OCI-LY1 (cell line): ENCODE data around the gene LPCAT2.

ENCODE experiments used
- H2AFZ ChIP-seq: fragments of 200-600 bp; sonication (generic), shearing (Covaris generic); 2 replicates; pipeline ENCODE4 v1.6.0; 2014; ENCODE audit warnings: antibody characterized with exemption, mild to moderate bottlenecking, low read length
- H3F3A ChIP-seq: fragments of 200-600 bp; sonication (generic), shearing (Covaris generic); 2 replicates; pipeline ENCODE4 v1.6.0; 2014; ENCODE audit warnings: mild to moderate bottlenecking, antibody characterized with exemption, low read length, moderate library complexity; ENCODE audit not compliant: insufficient read depth
- H3K27ac ChIP-seq: fragments of 200-600 bp; sonication (generic); 2 replicates; pipeline ENCODE4 v1.5.1; 2014; ENCODE audit warnings: low read length, mixed run types, mild to moderate bottlenecking, low read depth; ENCODE audit not compliant: poor library complexity, severe bottlenecking
- H3K27me3 ChIP-seq: fragments of 200-600 bp; sonication (generic); 2 replicates; pipeline ENCODE4 v1.6.0; 2014; ENCODE audit warnings: antibody characterized with exemption, mild to moderate bottlenecking, low read length, moderate library complexity; ENCODE audit not compliant: insufficient read depth
- H3K36me3 ChIP-seq: fragments of 200-600 bp; sonication (generic); 2 replicates; pipeline ENCODE4 v1.6.1; 2014; ENCODE audit warnings: mild to moderate bottlenecking, antibody characterized with exemption, low read length, moderate library complexity, mixed read lengths; ENCODE audit not compliant: insufficient read depth
- H3K4me1 ChIP-seq: fragments of 200-600 bp; sonication (generic); 2 replicates; pipeline ENCODE4 v1.5.1; 2014; ENCODE audit warnings: mild to moderate bottlenecking, low read length, moderate library complexity; ENCODE audit not compliant: insufficient read depth, severe bottlenecking
- H3K4me2 ChIP-seq: fragments of 200-600 bp; sonication (generic), shearing (Covaris generic); 2 replicates; pipeline ENCODE4 v1.6.1; 2014; ENCODE audit warnings: low read length
- H3K4me3 ChIP-seq: fragments of 200-600 bp; sonication (generic); 2 replicates; pipeline ENCODE4 v1.5.1; 2014; ENCODE audit warnings: low read length, low read depth, mild to moderate bottlenecking, mixed read lengths; ENCODE audit not compliant: poor library complexity, severe bottlenecking
- H3K79me2 ChIP-seq: fragments of 200-600 bp; shearing (Covaris generic); 2 replicates; pipeline ENCODE4 v1.6.1; 2016; ENCODE audit warnings: mixed run types, low read length, mixed read lengths; ENCODE audit not compliant: insufficient read depth
- H3K9ac ChIP-seq: fragments of 200-600 bp; sonication (generic), shearing (Covaris generic); 2 replicates; pipeline ENCODE4 v1.6.1; 2014; ENCODE audit warnings: mild to moderate bottlenecking, low read length, mixed read lengths
- H3K9me2 ChIP-seq: fragments of 200-600 bp; sonication (generic), shearing (Covaris generic); 2 replicates; pipeline ENCODE4 v1.6.1; 2014; ENCODE audit warnings: low read depth, mild to moderate bottlenecking, low read length, mixed read lengths
- H3K9me3 ChIP-seq: fragments of 200-600 bp; shearing (Covaris generic); 2 replicates; pipeline ENCODE4 v1.6.1; 2014; ENCODE audit warnings: low read length, mixed read lengths
- H4K20me1 ChIP-seq: fragments of 200-600 bp; sonication (generic), shearing (Covaris generic); 2 replicates; pipeline ENCODE4 v1.6.0; 2016; ENCODE audit warnings: mild to moderate bottlenecking, low read length; ENCODE audit not compliant: insufficient read depth
- CTCF ChIP-seq: fragments of 200-600 bp; sonication (generic), shearing (Covaris generic); IDR thresholded peaks from 2 replicates; pipeline ENCODE4 v1.5.1; 2017; ENCODE audit warnings: mild to moderate bottlenecking, antibody characterized with exemption, low read length, moderate library complexity, mixed read lengths
- EZH2 ChIP-seq: fragments of 200-600 bp; sonication (generic), shearing (Covaris generic); IDR thresholded peaks from 2 replicates; pipeline ENCODE4 v1.8.0; 2017; ENCODE audit warnings: borderline replicate concordance, mixed run types, mild to moderate bottlenecking, antibody characterized with exemption, low read length, moderate library complexity, mixed read lengths

Gene LPCAT2

GRCh38 chr16:55574811-55575210 lies 65.9 kb downstream of the LPCAT2 start:
- no peaks in the 10 kb centered on the region for H3F3A ChIP-seq
- no peaks in the 10 kb centered on the region for H3K36me3 ChIP-seq

GRCh38 chr16:55575496-55575895 lies 66.6 kb downstream of the LPCAT2 start:
- H3K4me1 ChIP-seq = no peaks in the 10 kb centered on the region
- H3K36me3 ChIP-seq = no peaks in the 10 kb centered on the region
- H3F3A ChIP-seq = no peaks in the 10 kb centered on the region
- TF ChIP-seq CTCF (no peak), EZH2 (no peak)
- no peak overlapping the region for H3K27ac ChIP-seq
- H3K9ac ChIP-seq = no peak overlapping the region
- H3K79me2 ChIP-seq = no peaks in the 10 kb centered on the region
- no peaks in the 10 kb centered on the region for H3K9me3 ChIP-seq
- H3K4me2 ChIP-seq = no peak overlapping the region
- H3K9me2 ChIP-seq = no peaks in the 10 kb centered on the region
- no peak overlapping the region for H3K4me3 ChIP-seq
- H3K27me3 ChIP-seq = no peaks in the 10 kb centered on the region
- no peaks in the 10 kb centered on the region for H4K20me1 ChIP-seq
- H2AFZ ChIP-seq = no peak overlapping the region

More at GRCh38 chr16:55574811-55575210, 65.9 kb downstream of the LPCAT2 start:
- H3K9me3 ChIP-seq = no peaks in the 10 kb centered on the region
- no peaks in the 10 kb centered on the region for H4K20me1 ChIP-seq
- H3K4me1 ChIP-seq = no peaks in the 10 kb centered on the region
- H3K79me2 ChIP-seq = no peaks in the 10 kb centered on the region
- no peaks in the 10 kb centered on the region for H3K9me2 ChIP-seq
- no peak overlapping the region for H3K27ac ChIP-seq
- no peak overlapping the region for H2AFZ ChIP-seq
- no peak overlapping the region for H3K4me3 ChIP-seq
- no peaks in the 10 kb centered on the region for H3K27me3 ChIP-seq
- no peak for TF ChIP-seq EZH2
- TF ChIP-seq CTCF = no peak
- no peak overlapping the region for H3K4me2 ChIP-seq
- no peak overlapping the region for H3K9ac ChIP-seq

GRCh38 chr16:55576384-55576783 lies 67.5 kb downstream of the LPCAT2 start:
- no peak overlapping the region for H3K9ac ChIP-seq
- H3K27me3 ChIP-seq = no peaks in the 10 kb centered on the region
- H3F3A ChIP-seq = no peaks in the 10 kb centered on the region
- no peaks in the 10 kb centered on the region for H3K79me2 ChIP-seq
- H3K36me3 ChIP-seq = no peaks in the 10 kb centered on the region
- H3K9me3 ChIP-seq = no peaks in the 10 kb centered on the region
- TF ChIP-seq EZH2 (no peak), CTCF (no peak)
- H4K20me1 ChIP-seq = no peaks in the 10 kb centered on the region
- no peaks in the 10 kb centered on the region for H3K4me1 ChIP-seq
- no peak overlapping the region for H3K4me3 ChIP-seq
- no peak overlapping the region for H2AFZ ChIP-seq
- H3K4me2 ChIP-seq = no peak overlapping the region
- H3K9me2 ChIP-seq = no peaks in the 10 kb centered on the region
- no peak overlapping the region for H3K27ac ChIP-seq
